Colonic mucosa (tissue), 4 donors: ENCODE results near the gene C5orf15. TPM values are rescaled to one million over a fixed set of nuclear protein-coding genes. Genes with fewer than 3 reads are reported as not detected.

Experiments
- DNase-seq: peaks from one replicate; pipeline ENCODE4 v3.0.0-alpha.2; 2020
- H3K27ac ChIP-seq: fragments of 200-600 bp; one replicate; pipeline ENCODE4 v1.8.0; 2021
- H3K27me3 ChIP-seq: fragments of 200-600 bp; one replicate; pipeline ENCODE4 v1.8.0; 2021
- H3K36me3 ChIP-seq: fragments of 200-600 bp; one replicate; pipeline ENCODE4 v1.8.0; 2021
- H3K4me1 ChIP-seq: fragments of 200-600 bp; one replicate; pipeline ENCODE4 v1.8.0; 2021; ENCODE audit warnings: mild to moderate bottlenecking
- H3K4me3 ChIP-seq: fragments of 200-600 bp; one replicate; pipeline ENCODE4 v1.8.0; 2021
- H3K9ac ChIP-seq, 2 donors: one replicate each; pipeline ENCODE4 v1.7.0; 2013; ENCODE audit warnings: control low read depth in 2 of 2, low read depth in 2 of 2, low read length in 2 of 2
- H3K9me3 ChIP-seq: fragments of 200-600 bp; one replicate; pipeline ENCODE4 v1.8.0; 2021
- intact Hi-C: fragments of 100-400 bp; cut with DNase I; formaldehyde crosslinking; loops from one replicate; pipeline ENCODE4 v1.14.1; 2022
- total RNA-seq, 2 donors: library from RNA; stranded (reverse); fragmentation: NEBNext Ultra II Directional in 1 of 2; extraction: Animal tissue kit (Norgen Biotek cat#: 25700) in 1 of 2; gene quantifications; one replicate each; pipeline ENCODE4 v1.2.1, GENCODE V29; 2021
- TF ChIP-seq, protein P1 (sequence below): fragments of 200-600 bp; IDR thresholded peaks from one replicate; pipeline ENCODE4 v1.8.0; 2022; ENCODE audit warnings: antibody characterized with exemption, mild to moderate bottlenecking
- donor health status: healthy.
- donor health status: DM: no; HTN: no; CAD: no.
- donor health status: DM: no; HTN: no; CAD: no.

C5orf15 gene
- total RNA-seq, 2 donors from 2014 or later = 21.1 to 31.9 TPM

DNA sequence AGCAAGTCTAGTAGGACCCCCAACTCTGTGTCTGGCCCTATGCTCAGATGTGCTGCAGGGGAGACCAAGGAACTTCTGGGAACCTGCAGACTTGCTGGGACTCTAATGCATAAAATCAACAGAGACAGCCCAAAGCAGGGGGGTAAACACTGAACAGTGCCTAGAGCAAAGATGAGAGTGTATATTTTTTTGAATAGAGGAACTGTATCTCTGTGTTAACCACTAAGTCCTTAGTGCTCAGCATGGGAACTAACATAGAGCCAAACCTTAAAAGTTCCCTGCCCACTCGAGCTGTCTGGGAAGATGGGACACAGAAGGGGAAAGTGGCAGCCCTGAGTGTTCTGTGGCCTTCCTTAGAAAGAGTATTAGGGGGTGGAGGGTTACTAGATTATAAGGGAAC is 51.9 kb downstream of the C5orf15 start:
- H3K27ac ChIP-seq = no peak overlapping the region
- H3K4me1 ChIP-seq = no peaks in the 10 kb centered on the region
- intact Hi-C loops = no loop called here
- H3K4me3 ChIP-seq = no peak overlapping the region
- no peaks in the 10 kb centered on the region for H3K27me3 ChIP-seq
- no peak overlapping the region for H3K9ac ChIP-seq
- no peaks in the 10 kb centered on the region for H3K36me3 ChIP-seq
- DNase-seq = no peak
- no peaks in the 10 kb centered on the region for H3K9me3 ChIP-seq
- TF ChIP-seq, protein P1, sequence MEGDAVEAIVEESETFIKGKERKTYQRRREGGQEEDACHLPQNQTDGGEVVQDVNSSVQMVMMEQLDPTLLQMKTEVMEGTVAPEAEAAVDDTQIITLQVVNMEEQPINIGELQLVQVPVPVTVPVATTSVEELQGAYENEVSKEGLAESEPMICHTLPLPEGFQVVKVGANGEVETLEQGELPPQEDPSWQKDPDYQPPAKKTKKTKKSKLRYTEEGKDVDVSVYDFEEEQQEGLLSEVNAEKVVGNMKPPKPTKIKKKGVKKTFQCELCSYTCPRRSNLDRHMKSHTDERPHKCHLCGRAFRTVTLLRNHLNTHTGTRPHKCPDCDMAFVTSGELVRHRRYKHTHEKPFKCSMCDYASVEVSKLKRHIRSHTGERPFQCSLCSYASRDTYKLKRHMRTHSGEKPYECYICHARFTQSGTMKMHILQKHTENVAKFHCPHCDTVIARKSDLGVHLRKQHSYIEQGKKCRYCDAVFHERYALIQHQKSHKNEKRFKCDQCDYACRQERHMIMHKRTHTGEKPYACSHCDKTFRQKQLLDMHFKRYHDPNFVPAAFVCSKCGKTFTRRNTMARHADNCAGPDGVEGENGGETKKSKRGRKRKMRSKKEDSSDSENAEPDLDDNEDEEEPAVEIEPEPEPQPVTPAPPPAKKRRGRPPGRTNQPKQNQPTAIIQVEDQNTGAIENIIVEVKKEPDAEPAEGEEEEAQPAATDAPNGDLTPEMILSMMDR = no peak

DNA sequence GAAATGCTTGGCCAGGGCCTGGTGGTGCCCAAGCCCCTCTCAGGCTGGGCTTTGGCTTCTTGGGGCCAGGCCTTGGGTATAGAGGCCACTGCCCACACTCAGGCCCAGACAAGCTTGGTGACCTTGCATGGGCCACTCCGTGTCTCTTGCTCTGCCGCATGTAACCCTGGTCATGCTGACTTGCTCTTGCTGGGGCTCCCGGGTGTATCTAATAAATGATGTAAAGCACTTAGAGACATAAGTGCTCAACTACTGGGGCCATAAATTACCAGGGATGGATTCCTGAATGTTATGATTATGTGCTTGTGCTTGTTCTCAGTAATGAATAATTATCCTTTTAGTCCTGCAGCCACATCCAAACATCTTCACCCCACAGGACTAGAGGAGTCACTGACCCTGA is 54.0 kb downstream of the C5orf15 start:
- no peak overlapping the region for H3K4me3 ChIP-seq
- intact Hi-C loops = no loop called here
- H3K4me1 ChIP-seq = no peaks in the 10 kb centered on the region
- TF ChIP-seq, protein P1 = no peak
- H3K9ac ChIP-seq = no peak overlapping the region
- no peak for DNase-seq
- H3K36me3 ChIP-seq = no peaks in the 10 kb centered on the region
- no peaks in the 10 kb centered on the region for H3K27me3 ChIP-seq
- no peak overlapping the region for H3K27ac ChIP-seq
- H3K9me3 ChIP-seq = no peaks in the 10 kb centered on the region

GRCh38 chr5:133913413-133914155 is 54.8 kb downstream of the C5orf15 start:
- Histone ChIP-seq H3K27me3 (no peaks in the 10 kb centered on the region), H3K9ac (no peak overlapping the region), H3K27ac (no peak overlapping the region), H3K4me3 (no peak overlapping the region), H3K4me1 (no peaks in the 10 kb centered on the region), H3K36me3 (no peaks in the 10 kb centered on the region), H3K9me3 (no peaks in the 10 kb centered on the region)
- intact Hi-C loops = no loop called here
- TF ChIP-seq, protein P1 = no peak
- no peak for DNase-seq

DNA sequence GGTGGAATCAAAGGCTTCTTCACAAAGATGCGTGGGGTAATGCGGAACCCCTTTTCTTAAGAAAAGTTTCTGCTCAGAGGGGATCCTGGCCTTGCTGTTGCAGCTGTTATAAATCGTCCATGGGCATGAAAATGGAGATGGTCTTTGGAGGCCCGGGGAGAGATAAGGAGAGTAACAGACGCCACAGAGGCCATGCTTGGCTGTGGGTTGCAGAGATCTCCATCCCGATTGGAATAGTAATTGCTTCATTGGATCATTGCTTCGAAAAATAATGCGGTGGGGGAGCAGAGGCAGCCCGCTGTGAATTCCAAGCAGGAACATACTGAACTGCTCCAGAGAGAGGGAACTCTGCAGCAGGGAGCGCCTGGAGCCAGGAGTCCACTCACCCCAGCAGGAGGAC is 55.5 kb downstream of the C5orf15 start:
- Histone ChIP-seq H3K27me3 (no peaks in the 10 kb centered on the region), H3K4me1 (no peaks in the 10 kb centered on the region), H3K4me3 (no peak overlapping the region), H3K27ac (no peak overlapping the region), H3K9ac (no peak overlapping the region), H3K36me3 (no peaks in the 10 kb centered on the region), H3K9me3 (no peaks in the 10 kb centered on the region)
- intact Hi-C loops = no loop called here
- TF ChIP-seq, protein P1 = no peak
- DNase-seq = no peak

DNA sequence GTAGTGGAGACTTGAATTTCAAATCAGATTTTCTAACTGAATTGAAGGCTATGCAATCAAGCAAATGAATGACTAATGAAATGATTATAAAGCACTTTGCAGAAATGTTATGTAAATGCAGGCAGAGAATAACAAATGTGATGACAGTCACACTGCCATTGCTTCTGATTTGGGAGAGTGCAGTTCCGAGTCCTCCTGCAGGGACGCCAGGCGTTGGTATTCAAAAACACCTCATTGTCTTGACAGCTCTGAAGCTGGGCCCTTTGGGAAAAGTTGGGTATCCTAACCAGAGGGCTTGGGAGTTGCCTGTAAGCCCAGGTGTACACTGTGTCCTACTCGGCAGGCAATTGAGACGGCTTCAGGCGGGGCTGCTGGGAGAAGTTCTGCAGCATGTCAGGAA is 57.9 kb downstream of the C5orf15 start:
- Histone ChIP-seq H3K27ac (no peak overlapping the region), H3K4me1 (no peaks in the 10 kb centered on the region), H3K9ac (no peak overlapping the region), H3K27me3 (no peaks in the 10 kb centered on the region), H3K36me3 (no peaks in the 10 kb centered on the region), H3K9me3 (no peaks in the 10 kb centered on the region), H3K4me3 (no peak overlapping the region)
- intact Hi-C loops = no loop called here
- TF ChIP-seq, protein P1 = no peak
- DNase-seq = no peak
